Endothelial cell of umbilical vein (primary cell): ENCODE data around the gene CEP72. TPM values are rescaled to one million over a fixed set of nuclear protein-coding genes. Genes with fewer than 3 reads are reported as not detected.

Experiments
- BruUV-seq: library from RNA; stranded (reverse); fragments of 400-500 nt; replicated peaks from 2 replicates; lab custom pipeline; 2021; lab: Mats Ljungman, UMichigan
- CTCF ChIA-PET: fragments of 300-600, 350-600 bp; sonication (Branson Sonifier 250); formaldehyde crosslinking; loops from one replicate; lab custom pipeline; 2021; ENCODE audit warnings: antibody characterized with exemption, inconsistent platforms; lab: Charles Lee
- POLR2A ChIA-PET: fragments of 300-600, 350-600 bp; sonication (Branson Sonifier 250); formaldehyde crosslinking; loops from one replicate; lab custom pipeline; 2021; ENCODE audit warnings: antibody characterized with exemption, inconsistent platforms; lab: Charles Lee
- DNase-seq: peaks from one replicate; pipeline ENCODE4 v3.0.0-alpha.2; 2011; ENCODE audit warnings: low read depth, low spot score
- FAIRE-seq: peaks from 2 replicates; lab custom pipeline; 2011; peaks lifted over from hg19 to GRCh38; lab: Jason Lieb, UNC
- H2AFZ ChIP-seq: 2 replicates; pipeline ENCODE4 v1.6.0; 2012; ENCODE audit warnings: low read depth, low read length, control low read depth, inconsistent platforms
- H3K27ac ChIP-seq: 2 replicates; pipeline ENCODE4 v1.5.1; 2011; ENCODE audit warnings: low read depth, mild to moderate bottlenecking, control low read depth, low read length, moderate library complexity; ENCODE audit not compliant: insufficient read depth
- H3K27me3 ChIP-seq, 2 experiments: 2 replicates each; pipeline versions ENCODE4 v1.6.0 to v1.6.1; 2011; ENCODE audit warnings: low read length in 2 of 2, mixed read lengths in 1 of 2; ENCODE audit not compliant: control insufficient read depth in 2 of 2, insufficient read depth in 2 of 2
- H3K36me3 ChIP-seq, 2 experiments: 2 replicates in 1 of 2; 3 replicates in 1 of 2; pipeline ENCODE4 v1.5.1; 2011; ENCODE audit warnings: low read length in 2 of 2, mild to moderate bottlenecking in 1 of 2, moderate library complexity in 1 of 2; ENCODE audit not compliant: control insufficient read depth in 2 of 2, insufficient read depth in 2 of 2; ENCODE audit errors: extremely low read depth in 1 of 2
- H3K4me1 ChIP-seq: 3 replicates; pipeline ENCODE4 v1.5.1; 2011; ENCODE audit warnings: mild to moderate bottlenecking, low read length; ENCODE audit not compliant: control insufficient read depth, insufficient read depth; ENCODE audit errors: extremely low read depth
- H3K4me2 ChIP-seq: 2 replicates; pipeline ENCODE4 v1.6.1; 2011; ENCODE audit warnings: low read length, control low read depth, mixed read lengths; ENCODE audit not compliant: insufficient read depth
- H3K4me3 ChIP-seq, 3 experiments: fragments of 200-600 bp in 1 of 3; sonication (generic), shearing (Covaris generic) in 1 of 3; replicated peaks in 1 of 3; 2 replicates each; pipeline ENCODE4 v1.5.1; 2011 to 2016; ENCODE audit warnings: control low read depth in 3 of 3, low read length in 3 of 3, mild to moderate bottlenecking in 2 of 3, inconsistent platforms in 1 of 3, low read depth in 1 of 3, moderate library complexity in 1 of 3; ENCODE audit not compliant: insufficient read depth in 1 of 3
- H3K79me2 ChIP-seq: 2 replicates; pipeline ENCODE4 v1.6.0; 2012; ENCODE audit warnings: low read length, inconsistent platforms; ENCODE audit not compliant: control insufficient read depth, insufficient read depth
- H3K9ac ChIP-seq: replicated peaks from 2 replicates; pipeline ENCODE3; 2011; ENCODE audit warnings: low read length, control low read depth; ENCODE audit not compliant: insufficient read depth; ENCODE audit errors: extremely low read depth
- H3K9me1 ChIP-seq: replicated peaks from 3 replicates; pipeline ENCODE4 v1.6.0; 2011; ENCODE audit warnings: mild to moderate bottlenecking, low read length; ENCODE audit not compliant: control insufficient read depth, insufficient read depth; ENCODE audit errors: extremely low read depth
- H3K9me3 ChIP-seq: replicated peaks from 2 replicates; pipeline ENCODE4 v1.5.1; 2012; ENCODE audit warnings: low read length, inconsistent platforms; ENCODE audit not compliant: control insufficient read depth, insufficient read depth
- H4K20me1 ChIP-seq: replicated peaks from 2 replicates; pipeline ENCODE3; 2011; ENCODE audit warnings: mild to moderate bottlenecking, low read length; ENCODE audit not compliant: control insufficient read depth, insufficient read depth; ENCODE audit errors: extremely low read depth
- CTCF ChIP-seq, 2 donors: IDR thresholded peaks; 1 replicate in 1 of 2; 2 replicates in 1 of 2; pipeline ENCODE4 v1.5.1; 2011; ENCODE audit warnings: low read length in 2 of 2, mild to moderate bottlenecking in 2 of 2, moderate library complexity in 2 of 2, control low read depth in 1 of 2, inconsistent platforms in 1 of 2, low read depth in 1 of 2; ENCODE audit not compliant: insufficient read depth in 1 of 2; ENCODE audit errors: extremely low read depth in 1 of 2
- FOS ChIP-seq: IDR thresholded peaks from 2 replicates; pipeline ENCODE4 v1.6.1; 2011; ENCODE audit warnings: mild to moderate bottlenecking, low read length, moderate library complexity, borderline replicate concordance; ENCODE audit not compliant: insufficient read depth
- GATA2 ChIP-seq: IDR thresholded peaks from 2 replicates; pipeline ENCODE4 v1.7.0; 2011; ENCODE audit warnings: low read depth, mild to moderate bottlenecking, moderate library complexity, mixed read lengths, low read length; ENCODE audit not compliant: insufficient read length, insufficient read depth
- JUN ChIP-seq: IDR thresholded peaks from 2 replicates; pipeline ENCODE4 v1.6.1; 2011; ENCODE audit warnings: borderline replicate concordance, low read depth; ENCODE audit not compliant: insufficient read length, insufficient read depth
- MAX ChIP-seq: IDR thresholded peaks from 2 replicates; pipeline ENCODE4 v1.6.1; 2011; ENCODE audit not compliant: insufficient read depth, insufficient read length
- POLR2A ChIP-seq: IDR thresholded peaks from 2 replicates; pipeline ENCODE4 v1.6.1; 2012; ENCODE audit warnings: low read depth, mild to moderate bottlenecking, control low read depth, low read length
- dilution Hi-C: fragments of 300-500 bp; cut with MboI; formaldehyde crosslinking; loops from one replicate; pipeline ENCODE4 v1.15.0; 2019; ENCODE audit warnings: low sequenced_read_pairs; ENCODE audit not compliant: extremely low pct_ligation_motif_present
- intact Hi-C: fragments of 100-400 bp; cut with micrococcal nuclease; formaldehyde crosslinking; loops from one replicate; pipeline ENCODE4 v1.10.0; 2022
- polyA plus RNA-seq, 4 experiments: library from polyadenylated mRNA; depleted of rRNA in 3 of 4; stranded (reverse) in 3 of 4; unstranded in 1 of 4; fragments of >200 nt; gene quantifications; 2 replicates each; pipeline versions ENCODE4 v1.2.1 to v1.2.3, GENCODE V29; 2011 to 2012; ENCODE audit warnings: missing spikeins in 1 of 4
- total RNA-seq: library from RNA; stranded (reverse); gene quantifications from 2 replicates; pipeline ENCODE4 v1.2.3, GENCODE V29; 2021

CEP72 gene
- total and polyA plus RNA-seq, 2 donors (not counting 3 experiments of a cell fraction or from before 2014, with no cell fraction given): 2.9 to 9.5 TPM

- intact Hi-C loops (no loop called here), dilution Hi-C loops (no loop called here)
- H3K4me3 ChIP-seq: no peak overlapping the region
- no peak overlapping the region for H3K4me2 ChIP-seq
- no peak overlapping the region for H3K9ac ChIP-seq
- no peak overlapping the region for H3K27ac ChIP-seq
- H3K9me3 ChIP-seq: no peaks in the 10 kb centered on the region
- ChIA-PET POLR2A (no interaction called here), CTCF (no interaction called here)
- H4K20me1 ChIP-seq: no peaks in the 10 kb centered on the region
- DNase-seq: no peak
- no peaks in the 10 kb centered on the region for H3K9me1 ChIP-seq
- H3K4me1 ChIP-seq: peaks cover 2% of the 10 kb centered on the region
- no peaks in the 10 kb centered on the region for H3K27me3 ChIP-seq
- no peaks in the 10 kb centered on the region for H3K36me3 ChIP-seq
- peaks cover 17% of the 10 kb centered on the region for H3K79me2 ChIP-seq
- TF ChIP-seq FOS (no peak), GATA2 (no peak), MAX (no peak), POLR2A (no peak), CTCF (IDR thresholded peaks at IDR 0.05; ENCODE audit: extremely low read depth in 1 of 2, insufficient read depth in 1 of 2, low read depth in 1 of 2, low read length in 2 of 2) (no peak), JUN (no peak)
- FAIRE-seq: no peak
- no TSS peak for BruUV-seq
- H2AFZ ChIP-seq: no peak overlapping the region
Measured at GRCh38 chr5:609506-609905, 2.6 kb upstream of the CEP72 start.
